WI38 (cell line): ENCODE results near the gene KRT35.

Source experiments
- H3K4me3 ChIP-seq: 2 replicates; pipeline ENCODE4 v1.5.1; 2011; ENCODE audit warnings: low read depth, mild to moderate bottlenecking, control low read depth, low read length
- CTCF ChIP-seq: IDR thresholded peaks from 2 replicates; pipeline ENCODE4 v1.5.1; 2012; ENCODE audit warnings: low read depth, mild to moderate bottlenecking, control low read depth, low read length

Gene KRT35

DNA sequence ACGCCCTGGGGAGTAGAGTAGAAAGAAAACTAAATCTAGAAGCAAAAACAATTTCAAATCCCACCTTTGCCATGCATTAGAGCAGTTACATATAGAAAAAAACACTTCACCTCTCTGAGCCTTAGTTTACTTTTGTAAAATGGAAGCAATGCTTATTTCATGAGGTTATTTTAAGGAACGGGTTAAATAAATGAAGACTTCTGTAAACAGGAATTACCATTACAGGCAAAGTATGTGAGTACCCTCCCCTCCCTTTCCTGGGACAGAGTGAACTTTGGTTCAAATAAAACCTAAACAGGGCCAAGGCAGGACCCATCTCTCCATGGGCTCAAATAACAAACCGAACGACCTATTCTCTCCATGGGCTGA lies 42.3 kb upstream of the KRT35 start:
- TF ChIP-seq CTCF: no peak

GRCh38 chr17:41522301-41523224 lies 41.6 kb upstream of the KRT35 start:
- no peak overlapping the region for H3K4me3 ChIP-seq
- TF ChIP-seq CTCF: no peak

More for the DNA sequence above, 42.3 kb upstream of the KRT35 start:
- H3K4me3 ChIP-seq: no peak overlapping the region

DNA sequence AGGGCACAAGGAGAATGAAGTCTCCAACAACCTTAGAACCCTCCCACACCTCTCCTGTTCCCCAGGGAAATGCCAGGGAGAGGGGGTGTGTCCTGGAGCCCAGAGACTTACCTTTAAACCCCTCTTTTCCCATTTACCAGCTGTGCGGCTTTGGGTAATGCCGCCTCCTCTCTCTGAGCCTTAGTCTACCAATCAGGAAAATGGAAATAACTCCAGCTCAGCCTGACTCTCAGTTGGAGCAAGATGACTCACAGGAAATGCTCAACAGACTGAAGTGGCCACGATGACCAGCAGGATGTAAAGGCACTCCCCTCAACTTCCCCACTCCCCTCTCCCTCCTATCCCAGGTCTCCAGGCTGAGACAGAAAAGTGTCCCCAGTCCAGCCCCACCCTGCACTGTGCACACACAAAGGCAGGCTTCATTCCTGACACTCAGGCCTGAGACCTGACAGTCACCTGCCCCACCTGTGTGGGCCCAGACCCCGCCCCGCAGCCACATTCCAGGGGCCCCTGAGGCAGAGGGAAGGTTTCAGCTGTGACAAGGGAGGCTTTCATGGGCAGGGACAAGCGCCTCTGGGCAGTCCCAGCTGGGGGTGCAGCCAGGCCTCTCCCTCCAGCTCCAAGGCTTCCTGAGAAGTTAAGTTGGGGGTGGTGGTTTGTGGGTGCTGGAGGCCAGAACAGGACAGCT lies 40.8 kb upstream of the KRT35 start:
- H3K4me3 ChIP-seq: no peak overlapping the region
- TF ChIP-seq CTCF: no peak

GRCh38 chr17:41520821-41521521 lies 40.0 kb upstream of the KRT35 start:
- TF ChIP-seq CTCF: no peak
- no peak overlapping the region for H3K4me3 ChIP-seq

GRCh38 chr17:41519501-41520224 lies 38.7 kb upstream of the KRT35 start:
- no peak for TF ChIP-seq CTCF
- H3K4me3 ChIP-seq: no peak overlapping the region

- no peak for TF ChIP-seq CTCF
- no peak within 1 kb of the TSS for H3K4me3 ChIP-seq
Measured at GRCh38 chr17:41518789-41519449, 38.0 kb upstream of the KRT35 start, which contains the start of gene KRT15. KRT15 (minus strand) TSS chr17:41518890; CDS start chr17:41518827, 63 bp downstream.
